Posterior vena cava (tissue), 2 donors: ENCODE measurements around the gene CRACDL. TPM values are rescaled to one million over a fixed set of nuclear protein-coding genes. Genes with fewer than 3 reads are reported as not detected.

ENCODE experiments used
- DNase-seq: peaks from one replicate; pipeline ENCODE4 v3.0.0-alpha.2; 2020; ENCODE audit warnings: low spot score
- intact Hi-C, 2 donors: fragments of 100-400 bp; cut with DNase I; formaldehyde crosslinking; loops; one replicate each; pipeline versions ENCODE4 v1.14.1 to v1.14.2; 2022 to 2023
- total RNA-seq, 2 donors: library from RNA; stranded (reverse); fragmentation: NEBNext Ultra II Directional; extraction: Animal tissue kit (Norgen Biotek cat#: 25700); gene quantifications; one replicate each; pipeline ENCODE4 v1.2.1, GENCODE V29; 2021
- donor health status: DM: yes; HTN: yes; CAD: no.
- donor health status: DM: yes; HTN: yes; CAD: no.

The CRACDL gene
- total RNA-seq, 2 donors from 2014 or later: 3.5 to 6.8 TPM

GRCh38 chr2:98800330-98801064 is 135.5 kb downstream of the CRACDL start:
- DNase-seq: no peak
- intact Hi-C loops: no loop called here

DNA sequence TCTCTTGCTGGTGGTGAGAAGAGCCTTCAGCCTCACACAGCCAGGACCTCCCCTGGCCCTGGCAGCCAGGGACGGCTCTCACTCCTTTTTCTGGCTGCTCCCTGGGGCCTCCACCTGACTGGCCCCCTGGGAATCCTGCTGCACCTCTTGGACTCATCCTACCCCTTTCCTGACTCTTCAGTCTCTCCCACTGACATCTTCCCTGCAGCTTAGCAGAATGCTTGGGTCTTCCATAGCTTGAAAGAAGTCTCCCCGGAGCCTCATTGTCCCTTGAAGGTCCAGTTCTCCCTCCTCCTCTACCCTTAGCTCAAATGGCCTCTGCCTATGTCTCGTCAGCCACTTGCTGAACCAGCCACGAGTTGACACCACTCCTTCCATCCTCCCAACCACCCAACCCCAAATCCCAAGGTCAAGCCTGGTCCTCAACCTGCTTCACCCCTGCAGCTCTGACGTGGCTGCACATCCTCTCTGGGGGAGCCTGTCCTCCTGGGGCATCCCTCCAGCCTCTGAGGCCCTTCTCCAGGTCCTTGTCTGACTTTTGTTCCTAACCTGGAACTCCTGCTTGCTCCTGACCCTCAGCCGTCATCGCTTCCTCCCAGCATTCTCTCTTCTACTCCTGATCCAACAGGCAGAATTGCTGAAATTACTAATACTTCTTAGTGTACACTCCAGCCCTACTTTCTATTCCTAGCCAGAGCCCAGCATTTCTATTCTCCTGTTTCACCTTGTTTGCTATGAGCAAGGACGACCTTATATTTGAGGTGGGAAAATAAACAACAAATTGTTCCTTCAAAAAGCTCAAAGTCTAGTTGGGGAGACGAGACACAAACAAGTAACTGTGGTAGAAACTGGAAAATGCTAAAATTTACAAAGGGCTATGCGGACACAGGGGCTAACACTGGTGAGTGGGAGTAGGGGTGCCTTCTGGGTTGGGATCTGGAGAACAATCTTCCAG is 136.4 kb downstream of the CRACDL start:
- DNase-seq: no peak
- intact Hi-C loops: no loop called here

- no peak for DNase-seq
- intact Hi-C loops: no loop called here
These were observed 139.1 kb downstream of the CRACDL start for GRCh38 chr2:98796775-98797544.

- no peak for DNase-seq
- intact Hi-C loops: no loop called here
These were observed 139.9 kb downstream of the CRACDL start for GRCh38 chr2:98795891-98796676.

- intact Hi-C loops: no loop called here
- DNase-seq: no peak
These were observed 141.9 kb downstream of the CRACDL start for GRCh38 chr2:98793897-98794830.

GRCh38 chr2:98793275-98793674 is 142.8 kb downstream of the CRACDL start:
- intact Hi-C loops: no loop called here
- DNase-seq: no peak

- no peak for DNase-seq
- intact Hi-C loops: no loop called here
These were observed 145.8 kb downstream of the CRACDL start for GRCh38 chr2:98790221-98790620.

DNA sequence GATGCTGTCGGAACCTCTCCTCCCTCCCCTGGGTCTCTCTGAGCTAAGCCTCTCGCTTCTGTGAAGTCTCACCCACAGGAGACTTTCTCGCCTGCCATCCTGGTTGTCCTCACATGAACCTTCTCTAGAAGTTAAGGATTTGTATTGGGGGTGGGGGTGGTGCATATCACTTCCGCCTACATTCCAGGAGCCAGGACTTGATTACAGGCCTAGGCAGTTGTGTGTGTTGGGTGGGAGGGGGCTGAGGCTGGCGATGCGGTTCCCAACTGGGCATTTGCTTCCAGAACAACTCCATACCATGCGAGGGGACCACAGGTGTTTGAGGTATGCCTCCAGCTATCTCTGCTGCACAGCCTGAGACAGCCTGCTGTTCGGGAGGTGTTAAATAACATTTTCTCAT is 148.3 kb downstream of the CRACDL start:
- peak; percentile 29 for DNase-seq
- intact Hi-C loops: no loop called here

DNA sequence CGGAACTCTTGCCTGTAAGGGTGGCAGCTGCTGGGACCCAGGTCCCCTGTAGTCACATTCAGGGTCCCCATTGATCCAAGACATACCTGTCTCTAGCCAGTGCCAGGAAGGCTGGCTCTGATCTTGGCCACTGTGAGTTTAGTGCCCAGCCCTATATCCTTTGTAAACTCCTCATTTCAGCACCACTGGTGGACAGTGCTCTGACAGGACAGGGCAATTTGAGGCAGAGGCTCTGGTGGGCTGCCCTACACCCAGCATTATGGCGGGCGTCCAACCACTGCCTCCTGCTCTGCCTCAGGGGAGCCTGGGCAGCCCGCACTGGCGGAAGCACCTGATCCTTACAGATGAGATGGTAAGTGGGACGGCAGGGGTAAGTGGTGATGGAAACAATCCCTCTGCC is 149.8 kb downstream of the CRACDL start:
- DNase-seq: peak; percentile 25
- intact Hi-C loops: no loop called here

- intact Hi-C loops: no loop called here
- no peak for DNase-seq
These were observed 153.5 kb downstream of the CRACDL start for GRCh38 chr2:98782570-98782969.

GRCh38 chr2:98781822-98782221 is 154.2 kb downstream of the CRACDL start:
- intact Hi-C loops: no loop called here
- DNase-seq: no peak

- no peak for DNase-seq
- intact Hi-C loops: loop anchor here in 1 of 2 donors (5.0 kb wide), 1 partner anchor 542 kb away; no protein-coding TSS in a partner anchor
These were observed 157.1 kb downstream of the CRACDL start for GRCh38 chr2:98778741-98779483.

- intact Hi-C loops: loop anchor here in 1 of 2 donors (5.0 kb wide), 1 partner anchor 541 kb away; no protein-coding TSS in a partner anchor
- DNase-seq: no peak
These were observed 157.9 kb downstream of the CRACDL start for GRCh38 chr2:98778151-98778550.

GRCh38 chr2:98777710-98778109 is 158.3 kb downstream of the CRACDL start:
- intact Hi-C loops: loop anchor here in 1 of 2 donors (5.0 kb wide), 1 partner anchor 540 kb away; no protein-coding TSS in a partner anchor
- no peak for DNase-seq

DNA sequence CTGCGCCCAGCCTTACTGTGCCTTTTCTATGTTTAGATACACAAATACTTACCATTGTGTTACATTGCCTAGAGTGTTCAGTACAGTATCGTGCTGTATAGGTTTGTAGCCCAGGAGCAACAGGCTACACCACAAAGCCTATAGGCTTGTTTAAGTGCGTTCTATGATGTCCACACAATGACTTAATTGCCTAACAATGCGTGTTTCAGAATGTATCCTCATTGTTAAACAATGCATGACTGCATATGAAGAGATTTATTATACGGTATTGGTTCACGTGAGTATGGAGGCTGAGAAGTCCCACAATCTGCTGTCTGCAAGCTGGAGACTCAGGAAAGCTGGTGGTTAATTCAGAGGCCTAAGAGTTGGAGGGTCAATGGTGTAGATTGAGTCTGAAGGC is 158.9 kb downstream of the CRACDL start:
- DNase-seq: no peak
- intact Hi-C loops: loop anchor here in 1 of 2 donors (5.0 kb wide), 1 partner anchor 540 kb away; no protein-coding TSS in a partner anchor

DNA sequence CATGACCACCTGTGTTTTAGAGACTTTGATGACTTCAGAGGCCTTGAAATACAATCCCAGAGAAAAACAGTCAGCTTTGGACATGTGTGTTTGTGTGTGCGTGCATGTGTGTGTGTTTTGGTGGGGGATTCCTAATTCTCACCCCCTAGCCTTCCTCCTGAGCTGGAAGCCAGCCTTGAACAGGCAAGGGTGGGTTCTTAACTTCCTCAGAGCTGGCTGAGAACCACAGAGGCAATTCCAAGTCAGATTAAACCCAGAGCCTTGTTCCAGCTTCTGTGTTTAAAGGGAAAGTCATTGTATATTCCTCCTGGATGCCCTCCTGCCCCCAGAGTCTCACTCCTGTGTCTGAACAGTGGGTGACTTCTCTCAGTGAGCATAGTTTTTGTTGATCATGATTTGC is 159.9 kb downstream of the CRACDL start:
- intact Hi-C loops: loop anchor here in 1 of 2 donors (5.0 kb wide), 1 partner anchor 539 kb away; no protein-coding TSS in a partner anchor
- DNase-seq: no peak
